Superior temporal gyrus (tissue), 1 donor: ENCODE results near the gene USP6NL.
"Not testable (repeated sequence)": the region's sequence is repeated elsewhere in the genome, so short reads cannot be mapped to it uniquely, and the experiment has no call there.

Experiments
- DNase-seq: peaks from one replicate; pipeline ENCODE4 v3.0.0-alpha.2; 2016; ENCODE audit errors: extremely low spot score

USP6NL gene

GRCh38 chr10:11611248-11612020, at the start of gene USP6NL:
TSS of gene USP6NL (minus strand) at chr10:11611650. CDS start at chr10:11597634, 14,016 bp downstream.
- peak; percentile 79 for DNase-seq

DNA sequence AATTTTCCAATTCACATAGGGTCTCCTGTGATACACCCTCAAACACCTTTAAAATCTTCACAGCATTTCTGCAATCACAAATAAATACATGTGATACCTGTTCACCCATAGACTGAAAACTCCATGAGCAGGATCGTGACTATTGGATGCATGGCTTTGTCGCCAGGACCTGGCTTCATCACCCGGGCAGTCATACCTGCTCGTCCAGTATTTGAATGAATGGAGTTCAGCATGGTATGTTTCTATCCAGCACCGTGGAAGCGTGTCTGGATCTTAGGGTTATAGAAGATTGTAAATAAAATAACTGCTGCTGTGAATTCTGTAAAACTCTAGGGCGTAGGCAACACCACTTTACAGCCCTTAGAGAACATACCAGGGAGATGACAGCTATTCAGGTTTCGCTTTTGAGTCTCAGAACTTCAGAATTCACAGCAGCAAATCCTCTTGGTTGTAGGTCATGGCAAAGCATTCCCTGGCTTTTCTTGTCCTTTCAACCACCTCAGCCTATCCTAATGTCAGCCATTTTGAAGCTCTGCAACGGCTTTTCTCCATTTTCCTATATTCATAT, 47.4 kb upstream of the USP6NL start:
- no peak for DNase-seq

- DNase-seq: no peak
These were observed 44.4 kb upstream of the USP6NL start for GRCh38 chr10:11655836-11656235.

- no peak for DNase-seq
These were observed 43.2 kb upstream of the USP6NL start for GRCh38 chr10:11654659-11655058.

- no peak for DNase-seq
These were observed 42.5 kb upstream of the USP6NL start for GRCh38 chr10:11653758-11654471.

DNA sequence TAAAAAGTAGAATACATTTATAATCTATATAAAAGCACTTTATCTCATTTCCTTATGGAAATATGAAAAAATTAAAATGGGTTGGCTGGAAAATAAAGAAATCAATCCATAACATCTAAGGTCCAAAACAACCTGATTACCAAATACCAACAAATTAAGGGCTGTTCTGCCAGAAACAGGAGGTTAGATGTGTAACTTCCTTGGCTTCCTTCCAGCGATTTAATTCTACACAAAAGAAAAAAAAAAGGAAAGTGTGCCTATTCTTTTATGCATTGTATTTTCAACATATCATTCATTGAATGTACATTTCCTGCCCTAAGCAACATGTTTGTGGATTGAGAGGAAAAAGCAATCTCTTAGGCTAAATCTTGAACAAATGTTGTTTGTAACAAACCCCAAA, 36.2 kb upstream of the USP6NL start:
- DNase-seq: no peak

- no peak for DNase-seq
These were observed 35.0 kb upstream of the USP6NL start for GRCh38 chr10:11646450-11646849.

DNA sequence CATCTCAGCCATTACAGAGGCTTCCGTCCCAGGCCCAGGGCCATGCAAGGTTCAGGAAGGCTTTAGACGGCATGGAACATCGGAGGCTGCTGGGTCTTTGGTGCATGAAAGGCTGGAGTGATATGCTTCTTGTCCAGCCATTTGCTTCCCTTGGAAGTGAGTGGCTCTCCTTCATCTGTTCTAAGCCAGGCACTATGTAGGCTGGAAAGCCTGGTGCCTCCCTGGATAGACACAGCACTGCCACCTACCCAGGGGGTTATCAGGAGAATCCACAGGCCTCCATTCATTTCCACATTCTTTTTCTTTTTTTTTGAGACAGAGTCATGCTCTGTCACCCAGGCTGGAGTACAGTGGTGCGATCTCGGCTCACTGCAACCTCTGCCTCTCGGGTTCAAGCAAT, 31.6 kb upstream of the USP6NL start:
- DNase-seq: no peak

DNA sequence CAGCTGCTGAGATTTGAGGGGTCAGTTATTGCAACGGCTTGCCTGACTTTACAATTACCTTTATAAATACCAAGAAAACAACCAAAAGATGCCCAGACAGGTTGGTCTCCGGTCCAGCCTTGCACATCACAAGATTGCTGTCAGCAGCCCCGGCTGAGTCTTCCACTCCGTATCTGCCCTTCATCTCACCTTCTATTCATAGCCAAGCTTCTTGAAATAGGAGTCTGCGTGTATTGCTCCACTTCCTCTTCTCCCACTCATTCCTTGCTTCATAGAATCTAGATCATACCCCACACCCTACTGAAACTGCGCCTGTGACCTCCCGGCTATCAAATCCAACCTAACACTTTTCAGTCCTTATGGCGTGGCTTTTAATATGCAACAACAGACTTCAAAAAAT, 31.1 kb upstream of the USP6NL start:
- DNase-seq: no peak

GRCh38 chr10:11639849-11640764, 28.7 kb upstream of the USP6NL start:
- no peak for DNase-seq

GRCh38 chr10:11639362-11639761, 27.9 kb upstream of the USP6NL start:
- no peak for DNase-seq

DNA sequence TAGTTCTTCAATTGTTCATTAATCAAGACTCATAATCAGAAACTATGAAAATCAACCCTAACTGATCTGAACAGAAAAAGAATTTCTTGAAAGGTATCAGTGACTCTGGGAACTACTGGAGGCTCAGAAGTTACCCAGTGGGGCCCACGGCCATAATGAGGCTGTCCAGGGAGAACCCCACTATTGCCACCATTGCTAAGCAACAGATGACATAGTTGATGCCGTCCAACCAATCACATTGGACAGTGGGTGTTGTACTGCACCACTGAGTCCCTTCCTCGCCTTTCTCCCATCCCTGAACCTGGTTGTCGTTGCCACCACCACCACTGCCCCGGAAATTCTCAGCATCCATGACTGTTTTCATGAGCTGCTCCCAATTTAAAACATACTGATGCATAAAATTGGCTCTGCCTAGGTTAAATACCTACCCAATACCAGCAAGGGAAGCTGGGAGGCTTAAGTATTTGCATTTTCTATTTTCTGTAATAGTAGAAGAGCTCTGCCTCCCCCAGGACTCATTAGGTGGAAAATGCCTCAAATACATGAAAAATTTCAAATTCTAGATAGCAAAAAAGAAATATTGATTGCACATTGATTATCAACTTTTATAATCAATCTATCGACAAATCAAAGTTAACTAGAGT, 26.7 kb upstream of the USP6NL start:
- DNase-seq: no peak

- DNase-seq: no peak
These were observed 25.4 kb upstream of the USP6NL start for GRCh38 chr10:11636697-11637303.

- no peak for DNase-seq
These were observed 20.6 kb upstream of the USP6NL start for GRCh38 chr10:11631890-11632587.

DNA sequence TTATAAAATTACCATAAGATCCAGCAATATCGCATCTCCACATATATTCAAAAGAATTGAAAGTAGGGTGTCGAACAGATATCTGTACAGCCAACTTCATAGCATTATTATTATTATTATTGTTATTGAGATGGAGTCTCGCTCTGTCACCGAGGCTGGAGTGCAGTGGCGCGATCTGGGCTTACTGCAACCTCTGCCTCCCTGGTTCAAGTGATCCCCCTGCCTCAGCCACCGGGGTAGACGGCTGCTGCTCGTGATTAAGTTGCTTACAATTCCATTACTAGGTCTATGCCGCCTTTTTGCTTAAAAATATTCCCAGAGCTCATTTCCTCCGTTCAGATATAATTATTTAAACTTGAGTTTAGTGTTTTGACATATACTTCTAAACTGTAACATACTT, 19.8 kb upstream of the USP6NL start:
- no peak for DNase-seq

- DNase-seq: no peak
These were observed 18.3 kb upstream of the USP6NL start for GRCh38 chr10:11629731-11630130.

GRCh38 chr10:11627941-11628340, 16.5 kb upstream of the USP6NL start:
- not testable (repeated sequence) for DNase-seq

DNA sequence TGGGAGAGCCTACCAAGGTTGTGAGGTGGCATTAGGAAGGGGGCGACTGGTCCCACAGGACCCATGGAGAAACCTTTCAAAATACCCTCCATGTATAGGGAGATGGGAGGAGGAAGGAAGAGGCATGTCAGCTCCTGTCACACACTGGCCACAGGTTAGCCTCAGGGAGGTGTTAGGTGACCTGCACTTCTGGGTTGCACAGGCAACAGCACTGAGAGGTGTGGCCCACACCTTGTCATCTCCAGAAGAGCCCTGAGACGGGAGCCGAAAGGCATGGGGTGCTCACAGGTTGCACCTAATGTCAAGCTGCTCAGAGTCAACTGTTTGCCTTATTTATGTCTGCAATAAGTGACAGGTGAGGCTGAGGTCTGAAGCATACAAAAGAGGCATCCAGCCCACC, 14.6 kb upstream of the USP6NL start:
- DNase-seq: no peak

DNA sequence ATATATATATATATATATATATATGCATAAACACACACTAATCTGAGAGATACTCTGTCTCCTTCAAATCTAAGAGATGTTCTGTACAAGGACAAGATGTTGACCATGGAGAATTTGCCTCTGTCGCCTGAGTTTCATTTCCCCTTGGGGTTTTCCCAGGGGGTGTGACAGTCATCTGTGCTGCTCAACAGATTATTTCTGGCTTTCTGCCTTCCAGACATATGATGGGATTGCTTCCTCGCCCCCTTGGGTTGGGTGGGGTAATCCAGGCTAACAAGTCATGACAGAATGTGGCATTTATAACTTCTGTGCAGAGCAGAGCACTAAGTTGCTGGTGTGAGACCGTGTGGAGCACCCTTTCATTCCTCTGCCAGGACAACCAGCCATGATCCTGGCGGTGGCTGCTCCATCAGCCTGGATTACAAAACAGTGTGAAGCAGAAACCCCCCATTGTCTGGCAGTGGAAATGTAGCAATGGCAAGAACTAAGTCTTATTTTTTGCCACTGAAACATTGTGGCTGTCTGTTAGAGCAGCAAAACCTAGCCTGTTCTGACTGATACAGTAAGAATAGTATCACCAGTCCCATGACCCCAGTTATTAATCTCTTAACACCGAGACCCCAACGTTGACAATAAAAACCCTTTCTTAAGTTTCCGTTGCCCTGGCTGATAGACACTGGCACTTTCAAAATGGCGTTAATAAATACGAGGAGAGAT, 13.7 kb upstream of the USP6NL start:
- no peak for DNase-seq

GRCh38 chr10:11617233-11617632, 5.8 kb upstream of the USP6NL start:
- no peak for DNase-seq
